Umbilical cord (tissue), 2 donors: ENCODE data around the gene RALGPS1. TPM values are rescaled to one million over a fixed set of nuclear protein-coding genes. Genes with fewer than 3 reads are reported as not detected.
A peak's percentile ranks its signal among the peaks of the same experiment; 100 is the strongest.

Experiments used
- DNase-seq: peaks from one replicate; pipeline ENCODE4 v3.0.0-alpha.2; 2015; ENCODE audit warnings: low spot score
- total RNA-seq: library from RNA; depleted of rRNA; stranded (reverse); fragments of >200 nt; gene quantifications from one replicate; pipeline ENCODE4 v1.2.3, GENCODE V29; 2014; ENCODE audit warnings: low replicate concordance; ENCODE audit not compliant: insufficient read depth

RALGPS1 gene
- total RNA-seq, 1 donor from 2014 or later = 2.9 TPM

GRCh38 chr9:127050591-127051001 lies 136.0 kb downstream of the RALGPS1 start:
- no peak for DNase-seq

GRCh38 chr9:127051881-127052595 lies 137.5 kb downstream of the RALGPS1 start:
- no peak for DNase-seq

- DNase-seq = peak; percentile 80
Measured at GRCh38 chr9:127053057-127053821, 138.7 kb downstream of the RALGPS1 start.

DNA sequence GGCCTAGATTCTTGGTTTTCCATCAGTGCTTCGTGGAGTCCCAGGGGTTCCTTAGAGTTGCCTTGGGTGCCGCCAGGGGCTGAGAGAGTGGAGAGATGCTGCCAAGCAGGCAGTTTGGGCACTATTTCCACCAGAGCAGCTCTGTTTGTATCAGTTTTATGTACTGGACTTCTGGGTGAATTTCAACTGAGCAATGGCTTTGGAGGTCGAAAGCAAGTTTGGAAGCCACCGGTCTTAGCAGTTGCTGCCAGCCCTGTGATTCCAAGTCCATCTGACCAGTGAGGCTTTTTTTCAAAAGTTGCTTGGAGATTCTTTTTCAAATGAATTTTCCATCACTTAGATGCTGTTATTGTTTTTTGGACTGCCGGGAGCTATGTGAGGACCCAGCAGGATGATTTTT lies 139.4 kb downstream of the RALGPS1 start:
- DNase-seq = no peak

GRCh38 chr9:127055745-127056402 lies 141.3 kb downstream of the RALGPS1 start:
- no peak for DNase-seq

GRCh38 chr9:127056446-127056845 lies 141.9 kb downstream of the RALGPS1 start:
- DNase-seq = no peak

- no peak for DNase-seq
Measured at GRCh38 chr9:127058011-127058644, 143.5 kb downstream of the RALGPS1 start.

DNA sequence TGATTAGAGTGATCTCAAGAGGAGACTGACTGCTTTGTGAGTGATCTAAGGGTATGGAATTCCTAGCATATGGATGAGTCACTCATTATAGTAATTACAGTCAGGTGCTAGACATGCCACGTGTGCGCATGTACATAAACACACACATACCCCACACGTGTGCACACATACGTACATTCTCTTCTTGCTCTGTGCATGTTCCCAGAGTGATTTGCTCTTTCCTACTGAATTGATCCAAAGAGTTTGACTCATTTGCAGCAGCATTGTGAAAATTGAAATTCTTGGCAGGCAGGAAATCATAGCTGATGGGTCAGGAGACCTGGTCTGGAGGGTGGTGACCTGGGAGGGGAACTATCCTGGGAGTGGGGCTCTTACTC lies 144.1 kb downstream of the RALGPS1 start:
- no peak for DNase-seq

- no peak for DNase-seq
Measured at GRCh38 chr9:127059030-127059429, 144.4 kb downstream of the RALGPS1 start.

- DNase-seq = no peak
Measured at GRCh38 chr9:127059765-127060361, 145.3 kb downstream of the RALGPS1 start.

GRCh38 chr9:127061411-127061810 lies 146.8 kb downstream of the RALGPS1 start:
- DNase-seq = no peak

- no peak for DNase-seq
Measured at GRCh38 chr9:127064335-127064734, 149.8 kb downstream of the RALGPS1 start.

DNA sequence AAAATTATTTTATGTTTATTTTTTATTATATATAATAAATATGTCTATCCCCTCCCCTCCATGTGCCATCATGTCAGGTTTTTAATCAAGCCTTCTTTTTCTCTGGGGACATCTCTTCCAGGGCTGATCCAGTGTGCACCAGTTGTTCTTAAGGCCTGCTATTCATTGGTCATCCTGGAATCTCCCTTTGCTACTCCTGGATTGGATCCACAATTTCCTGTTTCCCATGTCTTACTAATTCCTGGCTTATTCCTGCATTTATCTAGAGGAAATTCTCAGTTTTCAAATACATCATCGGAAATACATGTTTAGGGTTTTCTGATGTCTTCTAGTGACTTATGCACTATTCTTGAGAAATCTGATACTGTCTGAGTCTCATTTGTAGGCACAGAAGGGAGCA lies 151.0 kb downstream of the RALGPS1 start:
- DNase-seq = no peak

GRCh38 chr9:127066060-127066850 lies 151.7 kb downstream of the RALGPS1 start:
- DNase-seq = no peak

DNA sequence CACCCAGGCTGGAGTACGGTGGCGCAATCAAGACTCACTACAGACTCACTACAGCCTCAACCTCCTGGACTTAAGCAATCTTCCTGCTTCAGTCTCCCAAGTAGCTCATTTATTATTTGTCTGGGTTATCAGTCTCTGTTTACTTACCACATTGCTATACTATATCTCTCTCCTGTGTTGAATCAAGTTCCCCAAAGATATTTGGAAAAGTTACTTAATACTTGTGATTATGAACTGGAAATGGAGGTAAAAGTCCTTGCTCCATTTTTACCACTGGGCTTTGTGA lies 152.2 kb downstream of the RALGPS1 start:
- no peak for DNase-seq

- peak; percentile 44 for DNase-seq
Measured at GRCh38 chr9:127067603-127068220, 153.1 kb downstream of the RALGPS1 start.

- DNase-seq = no peak
Measured at GRCh38 chr9:127074561-127075548, 160.3 kb downstream of the RALGPS1 start.

DNA sequence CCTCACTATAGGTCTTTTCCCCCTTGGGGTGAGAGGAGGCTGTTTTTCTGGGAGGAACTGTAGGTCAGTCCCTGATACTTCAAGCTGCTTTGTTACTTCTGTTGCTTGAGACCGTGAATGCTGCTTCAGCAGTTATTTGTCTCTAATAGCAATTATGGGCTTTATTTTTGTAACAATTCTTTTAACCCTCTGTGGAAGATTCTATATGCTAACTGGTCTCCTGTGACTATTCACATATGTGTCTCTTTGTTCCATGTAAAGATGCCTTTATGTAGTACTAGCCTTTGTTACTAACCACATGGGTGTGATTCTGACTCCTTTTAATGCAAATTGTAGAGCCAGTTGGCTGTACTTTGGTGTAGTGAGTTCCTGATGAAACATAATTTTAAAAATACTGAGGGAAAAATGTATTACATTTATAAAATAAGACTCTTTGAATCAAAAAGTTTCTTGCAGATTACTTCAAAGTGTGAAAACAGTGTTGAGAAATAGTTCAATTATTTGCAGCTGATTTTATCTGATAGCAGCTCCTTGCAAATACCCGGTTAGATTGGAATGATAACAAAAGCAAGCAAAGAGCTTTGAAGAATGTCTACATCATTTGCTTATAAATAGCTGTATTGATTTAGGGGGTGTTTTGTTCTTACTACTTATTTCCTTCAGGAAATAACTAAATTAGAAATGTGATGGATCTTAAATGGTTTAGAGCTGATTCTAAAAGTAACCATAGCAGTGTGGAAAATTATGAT lies 161.2 kb downstream of the RALGPS1 start:
- DNase-seq = no peak
